Panc1 (cell line): ENCODE measurements around the gene ARHGEF25.

Source experiments
- POLR2AphosphoS5 ChIP-seq: IDR thresholded peaks from 2 replicates; pipeline ENCODE4 v1.6.1; 2012; ENCODE audit warnings: mild to moderate bottlenecking, low read depth, low read length, moderate library complexity
- SIN3A ChIP-seq: IDR thresholded peaks from 2 replicates; pipeline ENCODE4 v1.6.1; 2012; ENCODE audit warnings: low read depth, mild to moderate bottlenecking, low read length, moderate library complexity, borderline replicate concordance; ENCODE audit not compliant: insufficient read depth
- TCF7L2 ChIP-seq: IDR thresholded peaks from 2 replicates; pipeline ENCODE4 v1.6.1; 2011; ENCODE audit warnings: mild to moderate bottlenecking, low read depth, low read length, inconsistent platforms
- TF ChIP-seq, protein P1 (sequence below): fragments of 450-650 bp; IDR thresholded peaks from 2 replicates; pipeline ENCODE4 v1.5.1; 2017; ENCODE audit warnings: mild to moderate bottlenecking
- TF ChIP-seq, protein P2 (sequence below), 2 experiments: IDR thresholded peaks; 2 replicates each; pipeline ENCODE4 v1.6.1; 2011 to 2012; ENCODE audit warnings: low read depth in 2 of 2, control low read depth in 1 of 2, low read length in 1 of 2, mild to moderate bottlenecking in 1 of 2, moderate library complexity in 1 of 2; ENCODE audit not compliant: insufficient read depth in 1 of 2

DNA sequence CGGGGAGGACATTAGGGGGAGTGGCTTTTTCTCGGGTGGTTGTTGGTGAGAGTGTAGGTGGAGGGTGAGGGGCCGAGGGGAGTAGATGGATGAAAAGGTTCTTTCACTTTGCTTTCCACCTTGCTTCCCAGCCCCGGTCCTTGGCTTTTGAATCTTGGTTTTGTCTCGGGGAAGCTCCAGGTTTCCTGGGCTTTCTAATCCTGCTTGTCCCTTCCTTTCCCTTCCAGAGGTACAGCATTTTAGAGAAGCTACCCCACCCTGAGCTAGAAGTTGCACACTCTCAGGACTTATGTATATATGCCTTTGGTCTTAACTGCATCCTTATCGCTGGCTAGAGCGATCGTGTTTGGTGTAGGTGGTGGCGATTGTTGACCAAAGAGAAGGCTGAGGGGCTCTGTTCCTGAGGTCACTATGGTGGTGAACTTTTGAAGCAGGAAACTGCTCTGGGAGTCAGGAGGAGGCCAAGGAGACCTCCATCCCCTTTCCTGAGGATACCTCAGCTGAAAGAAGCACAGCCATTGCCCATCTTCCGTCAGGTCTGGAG, 19.4 kb upstream of the ARHGEF25 start:
- TF ChIP-seq, protein P1, sequence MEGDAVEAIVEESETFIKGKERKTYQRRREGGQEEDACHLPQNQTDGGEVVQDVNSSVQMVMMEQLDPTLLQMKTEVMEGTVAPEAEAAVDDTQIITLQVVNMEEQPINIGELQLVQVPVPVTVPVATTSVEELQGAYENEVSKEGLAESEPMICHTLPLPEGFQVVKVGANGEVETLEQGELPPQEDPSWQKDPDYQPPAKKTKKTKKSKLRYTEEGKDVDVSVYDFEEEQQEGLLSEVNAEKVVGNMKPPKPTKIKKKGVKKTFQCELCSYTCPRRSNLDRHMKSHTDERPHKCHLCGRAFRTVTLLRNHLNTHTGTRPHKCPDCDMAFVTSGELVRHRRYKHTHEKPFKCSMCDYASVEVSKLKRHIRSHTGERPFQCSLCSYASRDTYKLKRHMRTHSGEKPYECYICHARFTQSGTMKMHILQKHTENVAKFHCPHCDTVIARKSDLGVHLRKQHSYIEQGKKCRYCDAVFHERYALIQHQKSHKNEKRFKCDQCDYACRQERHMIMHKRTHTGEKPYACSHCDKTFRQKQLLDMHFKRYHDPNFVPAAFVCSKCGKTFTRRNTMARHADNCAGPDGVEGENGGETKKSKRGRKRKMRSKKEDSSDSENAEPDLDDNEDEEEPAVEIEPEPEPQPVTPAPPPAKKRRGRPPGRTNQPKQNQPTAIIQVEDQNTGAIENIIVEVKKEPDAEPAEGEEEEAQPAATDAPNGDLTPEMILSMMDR = no peak
- TF ChIP-seq POLR2AphosphoS5 = no peak
- TF ChIP-seq, protein P2, sequence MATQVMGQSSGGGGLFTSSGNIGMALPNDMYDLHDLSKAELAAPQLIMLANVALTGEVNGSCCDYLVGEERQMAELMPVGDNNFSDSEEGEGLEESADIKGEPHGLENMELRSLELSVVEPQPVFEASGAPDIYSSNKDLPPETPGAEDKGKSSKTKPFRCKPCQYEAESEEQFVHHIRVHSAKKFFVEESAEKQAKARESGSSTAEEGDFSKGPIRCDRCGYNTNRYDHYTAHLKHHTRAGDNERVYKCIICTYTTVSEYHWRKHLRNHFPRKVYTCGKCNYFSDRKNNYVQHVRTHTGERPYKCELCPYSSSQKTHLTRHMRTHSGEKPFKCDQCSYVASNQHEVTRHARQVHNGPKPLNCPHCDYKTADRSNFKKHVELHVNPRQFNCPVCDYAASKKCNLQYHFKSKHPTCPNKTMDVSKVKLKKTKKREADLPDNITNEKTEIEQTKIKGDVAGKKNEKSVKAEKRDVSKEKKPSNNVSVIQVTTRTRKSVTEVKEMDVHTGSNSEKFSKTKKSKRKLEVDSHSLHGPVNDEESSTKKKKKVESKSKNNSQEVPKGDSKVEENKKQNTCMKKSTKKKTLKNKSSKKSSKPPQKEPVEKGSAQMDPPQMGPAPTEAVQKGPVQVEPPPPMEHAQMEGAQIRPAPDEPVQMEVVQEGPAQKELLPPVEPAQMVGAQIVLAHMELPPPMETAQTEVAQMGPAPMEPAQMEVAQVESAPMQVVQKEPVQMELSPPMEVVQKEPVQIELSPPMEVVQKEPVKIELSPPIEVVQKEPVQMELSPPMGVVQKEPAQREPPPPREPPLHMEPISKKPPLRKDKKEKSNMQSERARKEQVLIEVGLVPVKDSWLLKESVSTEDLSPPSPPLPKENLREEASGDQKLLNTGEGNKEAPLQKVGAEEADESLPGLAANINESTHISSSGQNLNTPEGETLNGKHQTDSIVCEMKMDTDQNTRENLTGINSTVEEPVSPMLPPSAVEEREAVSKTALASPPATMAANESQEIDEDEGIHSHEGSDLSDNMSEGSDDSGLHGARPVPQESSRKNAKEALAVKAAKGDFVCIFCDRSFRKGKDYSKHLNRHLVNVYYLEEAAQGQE (IDR thresholded peaks at IDR 0.05; ENCODE audit: insufficient read depth in 1 of 2, low read depth in 2 of 2, low read length in 1 of 2) = no peak
- TF ChIP-seq TCF7L2 = no peak
- no peak for TF ChIP-seq SIN3A
